ENCODE data around the gene MT2A.

Gene MT2A

DNA sequence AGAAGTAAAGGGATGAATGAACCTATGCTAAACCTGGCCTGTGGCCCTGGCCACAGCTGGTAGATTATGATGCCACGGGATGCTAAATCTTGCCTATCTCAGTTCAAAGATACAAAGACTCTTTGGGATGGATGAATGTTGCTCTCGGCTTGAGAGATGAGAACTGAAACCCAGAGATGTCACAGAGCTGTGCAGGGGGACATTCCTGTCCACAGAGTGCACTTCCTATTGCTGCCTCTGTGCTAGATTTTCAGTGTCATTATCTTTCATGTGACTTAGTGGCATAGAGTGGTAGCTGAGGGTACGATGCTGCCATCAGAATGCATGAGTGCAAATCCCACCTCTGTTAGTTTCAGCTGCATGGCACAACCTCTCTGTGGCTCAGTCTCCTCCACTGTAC is 21.8 kb downstream of the MT2A start:
- no peak overlapping the region for H3K27ac ChIP-seq
- TF ChIP-seq ZFX (IDR thresholded peaks at IDR 0.05): no peak
- TF ChIP-seq, protein P1, sequence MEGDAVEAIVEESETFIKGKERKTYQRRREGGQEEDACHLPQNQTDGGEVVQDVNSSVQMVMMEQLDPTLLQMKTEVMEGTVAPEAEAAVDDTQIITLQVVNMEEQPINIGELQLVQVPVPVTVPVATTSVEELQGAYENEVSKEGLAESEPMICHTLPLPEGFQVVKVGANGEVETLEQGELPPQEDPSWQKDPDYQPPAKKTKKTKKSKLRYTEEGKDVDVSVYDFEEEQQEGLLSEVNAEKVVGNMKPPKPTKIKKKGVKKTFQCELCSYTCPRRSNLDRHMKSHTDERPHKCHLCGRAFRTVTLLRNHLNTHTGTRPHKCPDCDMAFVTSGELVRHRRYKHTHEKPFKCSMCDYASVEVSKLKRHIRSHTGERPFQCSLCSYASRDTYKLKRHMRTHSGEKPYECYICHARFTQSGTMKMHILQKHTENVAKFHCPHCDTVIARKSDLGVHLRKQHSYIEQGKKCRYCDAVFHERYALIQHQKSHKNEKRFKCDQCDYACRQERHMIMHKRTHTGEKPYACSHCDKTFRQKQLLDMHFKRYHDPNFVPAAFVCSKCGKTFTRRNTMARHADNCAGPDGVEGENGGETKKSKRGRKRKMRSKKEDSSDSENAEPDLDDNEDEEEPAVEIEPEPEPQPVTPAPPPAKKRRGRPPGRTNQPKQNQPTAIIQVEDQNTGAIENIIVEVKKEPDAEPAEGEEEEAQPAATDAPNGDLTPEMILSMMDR (conservative IDR thresholded peaks at IDR 0.05): no peak

- H3K27ac ChIP-seq: no peak overlapping the region
- TF ChIP-seq, protein P1 (conservative IDR thresholded peaks at IDR 0.05): no peak
- no peak for TF ChIP-seq ZFX (IDR thresholded peaks at IDR 0.05)
These were observed 22.8 kb downstream of the MT2A start for GRCh38 chr16:56631197-56631596.

- no peak overlapping the region for H3K27ac ChIP-seq
- TF ChIP-seq ZFX (IDR thresholded peaks at IDR 0.05): no peak
- TF ChIP-seq, protein P1 (conservative IDR thresholded peaks at IDR 0.05): no peak
These were observed 23.4 kb downstream of the MT2A start for GRCh38 chr16:56631832-56632155.

- TF ChIP-seq, protein P1 (conservative IDR thresholded peaks at IDR 0.05): no peak
- TF ChIP-seq ZFX (IDR thresholded peaks at IDR 0.05): no peak
These were observed 23.9 kb downstream of the MT2A start, which contains the start of gene MT1M for GRCh38 chr16:56632156-56632847. MT1M (plus strand) TSS chr16:56632659; CDS start chr16:56632732, 73 bp downstream.

DNA sequence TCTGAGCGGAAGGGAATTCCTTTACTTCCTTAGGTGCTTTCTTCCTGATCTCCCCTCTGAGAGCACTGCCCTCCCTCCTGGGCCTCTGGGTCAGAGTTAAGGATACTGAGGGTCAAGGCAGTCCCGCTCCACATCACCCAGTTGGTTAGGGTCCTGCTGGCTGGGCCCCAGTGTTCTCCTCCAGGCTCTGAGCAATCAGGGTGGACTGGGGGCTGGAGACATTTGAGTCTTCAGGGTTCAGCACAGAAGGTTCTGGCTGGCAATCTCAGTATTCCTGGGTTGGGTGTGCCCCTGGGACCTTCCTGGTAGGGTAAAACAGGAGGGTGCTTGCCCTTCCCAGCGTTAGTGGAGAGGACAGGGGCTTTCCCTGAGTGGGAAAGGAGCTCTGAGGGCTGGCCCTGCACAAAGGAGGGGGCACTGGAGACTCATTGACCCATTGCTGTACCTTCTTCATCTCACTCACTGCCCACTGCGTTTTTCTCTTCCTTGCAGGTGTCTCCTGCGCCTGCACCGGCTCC is 24.5 kb downstream of the MT2A start:
- TF ChIP-seq ZFX (IDR thresholded peaks at IDR 0.05): no peak
- TF ChIP-seq, protein P1 (conservative IDR thresholded peaks at IDR 0.05): no peak
- no peak overlapping the region for H3K27ac ChIP-seq

More at GRCh38 chr16:56632156-56632847, 23.9 kb downstream of the MT2A start, which contains the start of gene MT1M:
- H3K27ac ChIP-seq: no peak within 1 kb of the TSS

DNA sequence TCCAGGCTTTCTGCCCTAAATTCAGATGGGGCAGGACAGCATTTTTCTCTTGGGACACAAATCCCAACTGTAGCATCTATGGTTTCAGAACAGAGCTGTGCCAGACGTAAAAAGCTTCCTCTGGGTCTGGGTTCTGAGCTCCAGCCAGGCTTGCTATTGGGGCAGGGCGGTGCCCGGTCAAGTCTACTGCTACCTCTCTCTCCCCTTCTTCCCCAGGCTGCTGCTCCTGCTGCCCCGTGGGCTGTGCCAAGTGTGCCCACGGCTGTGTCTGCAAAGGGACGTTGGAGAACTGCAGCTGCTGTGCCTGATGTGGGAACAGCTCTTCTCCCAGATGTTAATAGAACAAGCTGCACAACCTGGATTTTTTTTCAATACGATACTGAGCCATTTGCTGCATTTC is 25.2 kb downstream of the MT2A start:
- TF ChIP-seq, protein P1 (conservative IDR thresholded peaks at IDR 0.05): no peak
- no peak for TF ChIP-seq ZFX (IDR thresholded peaks at IDR 0.05)
- H3K27ac ChIP-seq: no peak overlapping the region

DNA sequence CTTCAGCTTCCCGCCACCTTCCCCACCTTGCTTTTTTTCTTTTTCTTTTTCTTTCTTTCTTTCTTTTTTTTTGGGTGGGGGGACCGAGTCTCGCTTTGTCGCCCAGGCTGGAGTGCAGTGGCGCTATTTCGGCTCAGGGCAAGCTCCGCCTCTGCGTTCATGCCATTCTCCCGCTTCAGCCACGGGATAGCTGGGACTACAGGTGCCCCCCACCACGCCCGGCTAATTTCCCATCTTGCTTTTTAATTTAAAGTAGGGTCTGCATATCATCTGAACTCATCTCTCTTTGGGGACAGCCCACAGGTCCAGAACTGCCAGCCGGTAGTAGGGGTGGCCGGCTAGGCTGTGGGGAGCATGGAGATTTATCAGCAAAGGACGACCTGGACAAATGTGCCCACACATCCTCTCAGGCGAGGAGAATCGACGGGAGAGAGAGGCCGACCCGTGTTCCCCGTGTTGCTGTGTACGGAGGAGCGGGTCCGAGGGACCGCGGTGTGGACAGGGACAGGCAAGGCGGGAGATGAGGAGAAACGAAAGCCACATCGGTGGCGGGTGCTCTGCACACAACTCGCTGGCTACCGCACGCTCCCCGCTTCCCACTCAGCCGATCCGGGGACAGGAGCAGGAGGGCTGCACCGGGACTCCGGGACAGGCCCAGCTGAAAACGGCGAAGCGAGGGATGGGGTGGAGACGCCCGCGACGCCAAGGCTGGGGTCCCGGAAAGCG is 26.5 kb downstream of the MT2A start:
- TF ChIP-seq, protein P1 (conservative IDR thresholded peaks at IDR 0.05): no peak

More for the DNA sequence above, 26.5 kb downstream of the MT2A start:
- H3K27ac ChIP-seq: no peak overlapping the region

Measured in C4-2B (cell line).